ENCODE data around the gene DCTN5.
"Not testable (repeated sequence)": the region's sequence is repeated elsewhere in the genome, so short reads cannot be mapped to it uniquely, and the experiment has no call there.

The DCTN5 gene

GRCh38 chr16:23640931-23641765, at the start of gene DCTN5, which contains the start of gene PALB2:
TSS of gene DCTN5 (plus strand) at chr16:23641466. CDS start at chr16:23641543, 77 bp downstream.
TSS of gene PALB2 (minus strand) at chr16:23641310. CDS start at chr16:23641157, 153 bp downstream.
- peak; percentile 95 for DNase-seq

- no peak for DNase-seq
These were observed 47.1 kb upstream of the DCTN5 start for GRCh38 chr16:23594186-23594585.

GRCh38 chr16:23595246-23595950, 45.9 kb upstream of the DCTN5 start:
- no peak for DNase-seq

GRCh38 chr16:23595951-23596720, 45.1 kb upstream of the DCTN5 start, which contains the start of gene NDUFAB1:
TSS of gene NDUFAB1 (minus strand) at chr16:23596316. CDS start at chr16:23596290, 26 bp downstream.
- peak; percentile 92 for DNase-seq

- peak; percentile 14 for DNase-seq
These were observed 44.1 kb upstream of the DCTN5 start for GRCh38 chr16:23597003-23597756.

- no peak for DNase-seq
These were observed 33.5 kb upstream of the DCTN5 start for GRCh38 chr16:23607726-23608125.

GRCh38 chr16:23608194-23608593, 33.1 kb upstream of the DCTN5 start:
- DNase-seq, result no peak

- no peak for DNase-seq
These were observed 31.3 kb upstream of the DCTN5 start for GRCh38 chr16:23609929-23610328.

- DNase-seq, result not testable (repeated sequence)
These were observed 30.4 kb upstream of the DCTN5 start for GRCh38 chr16:23610905-23611304.

GRCh38 chr16:23611936-23612335, 29.3 kb upstream of the DCTN5 start:
- DNase-seq, result no peak

GRCh38 chr16:23615805-23616204, 25.5 kb upstream of the DCTN5 start:
- DNase-seq, result no peak

- no peak for DNase-seq
These were observed 17.2 kb upstream of the DCTN5 start for GRCh38 chr16:23624092-23624491.

GRCh38 chr16:23629516-23629915, 11.8 kb upstream of the DCTN5 start:
- no peak for DNase-seq

GRCh38 chr16:23631874-23632273, 9.4 kb upstream of the DCTN5 start:
- DNase-seq, result not testable (repeated sequence)

GRCh38 chr16:23634461-23635036, 6.7 kb upstream of the DCTN5 start:
- no peak for DNase-seq

GRCh38 chr16:23635958-23636357, 5.3 kb upstream of the DCTN5 start:
- DNase-seq, result no peak

GRCh38 chr16:23640615-23640930, 693 bp upstream of the DCTN5 start:
- no peak for DNase-seq

- DNase-seq, result no peak
These were observed 1.0 kb downstream of the DCTN5 start for GRCh38 chr16:23642246-23642774.

- no peak for DNase-seq
These were observed 9.6 kb downstream of the DCTN5 start for GRCh38 chr16:23650674-23651416.

GRCh38 chr16:23651943-23652468, 10.7 kb downstream of the DCTN5 start:
- no peak for DNase-seq

GRCh38 chr16:23663918-23664317, 22.7 kb downstream of the DCTN5 start:
- DNase-seq, result no peak
